Smooth muscle cell of bladder (primary cell): ENCODE measurements around the gene RFPL4A. TPM values are rescaled to one million over a fixed set of nuclear protein-coding genes. Genes with fewer than 3 reads are reported as not detected.

Source experiments
- total RNA-seq: library from RNA; depleted of rRNA; stranded (reverse); fragments of >200 nt; gene quantifications from 2 replicates; pipeline ENCODE4 v1.2.3, GENCODE V29; 2014

Gene RFPL4A
- not detected in 2 replicates for total RNA-seq

DNA sequence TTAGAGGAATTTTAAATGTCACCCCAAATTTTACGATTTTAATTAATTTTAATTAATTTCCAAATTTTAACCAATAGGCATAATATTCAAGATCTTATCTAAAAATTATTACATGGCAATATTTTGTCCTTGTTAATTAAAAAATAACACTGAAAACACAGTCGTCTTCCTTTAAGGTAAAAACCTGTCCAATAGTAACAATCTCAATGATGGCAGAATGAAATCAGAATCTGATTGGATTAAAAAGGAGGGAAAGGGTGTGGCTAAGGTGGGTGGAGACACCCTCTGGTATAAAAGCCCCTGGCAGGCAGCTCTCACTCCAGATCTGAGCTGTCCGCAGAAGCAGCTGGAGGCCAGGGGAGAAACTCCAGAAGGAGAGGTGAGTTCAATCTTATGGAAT is at the start of gene RFPL4A:
Gene RFPL4A, plus strand, starts transcription at position 301 of the 400 bp plus-strand sequence. CDS start 2,704 bp downstream, outside the sequence.

DNA sequence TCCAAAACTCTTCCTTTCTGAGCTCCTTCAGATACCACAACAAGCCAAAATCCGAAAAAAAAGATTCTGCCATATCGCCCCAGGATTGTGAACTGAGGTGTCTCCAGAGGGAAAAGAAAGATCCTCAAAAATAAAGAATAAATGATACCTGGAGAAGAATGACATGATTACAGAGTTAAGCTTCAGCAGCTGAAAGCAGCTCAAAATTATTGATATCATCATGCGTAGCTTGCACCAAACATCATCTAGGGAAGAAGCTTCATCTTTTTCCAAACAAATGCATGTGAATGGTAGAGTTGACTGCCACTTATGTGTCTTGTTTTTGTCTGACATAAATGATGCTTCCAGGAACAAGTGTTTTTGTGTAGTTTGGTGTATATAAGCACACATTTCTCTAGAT is 20.6 kb upstream of the RFPL4A start, which contains the start of gene NLRP9:
Gene NLRP9, minus strand, starts transcription at position 101 of the 400 bp plus-strand sequence. Its CDS starts 28 bp downstream, at position 73.

DNA sequence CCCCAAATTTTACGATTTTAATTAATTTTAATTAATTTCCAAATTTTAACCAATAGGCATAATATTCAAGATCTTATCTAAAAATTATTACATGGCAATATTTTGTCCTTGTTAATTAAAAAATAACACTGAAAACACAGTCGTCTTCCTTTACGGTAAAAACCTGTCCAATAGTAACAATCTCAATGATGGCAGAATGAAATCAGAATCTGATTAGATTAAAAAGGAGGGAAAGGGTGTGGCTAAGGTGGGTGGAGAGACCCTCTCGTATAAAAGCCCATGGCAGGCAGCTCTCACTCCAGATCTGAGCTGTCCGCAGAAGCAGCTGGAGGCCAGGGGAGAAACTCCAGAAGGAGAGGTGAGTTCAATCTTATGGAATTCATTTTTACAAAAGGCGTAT is 9.9 kb downstream of the RFPL4A start, which contains the start of gene RFPL4AL1:
Gene RFPL4AL1, plus strand, starts transcription at position 301 of the 400 bp plus-strand sequence. CDS start 2,687 bp downstream, outside the sequence.

Other genes starting within 250 kb of the RFPL4A start
- not detected in 2 replicates for gene SBK2, start 222.0 kb upstream of the RFPL4A start, total RNA-seq
- gene SBK3, start 213.6 kb upstream of the RFPL4A start, total RNA-seq = 0.09 TPM in 1 of 2 replicates, not detected in the other
- gene ZNF579, start 178.2 kb upstream of the RFPL4A start, total RNA-seq = 2.1 and 2.8 TPM in 2 replicates
- gene FIZ1, start 159.6 kb upstream of the RFPL4A start, total RNA-seq = 1.6 and 2.7 TPM in 2 replicates
- gene ZNF524, start 158.8 kb upstream of the RFPL4A start, total RNA-seq = 9.1 and 9.5 TPM in 2 replicates
- gene ZNF865, start 153.4 kb upstream of the RFPL4A start, total RNA-seq = 0.43 and 0.55 TPM in 2 replicates
- gene ZNF784, start 134.5 kb upstream of the RFPL4A start, total RNA-seq = 3.8 and 4.0 TPM in 2 replicates
- 4.4 and 5.4 TPM in 2 replicates for gene ZNF580, start 118.1 kb upstream of the RFPL4A start, total RNA-seq
- 23.9 and 25.7 TPM in 2 replicates for gene ZNF581, start 115.4 kb upstream of the RFPL4A start, total RNA-seq
- gene CCDC106, start 110.9 kb upstream of the RFPL4A start, total RNA-seq = 5.3 and 6.2 TPM in 2 replicates
- 76.8 and 86.0 TPM in 2 replicates for gene U2AF2, start 104.1 kb upstream of the RFPL4A start, total RNA-seq
- gene EPN1, start 83.9 kb upstream of the RFPL4A start, total RNA-seq = 27.3 and 35.7 TPM in 2 replicates
- not detected in 2 replicates for gene NLRP9, start 20.7 kb upstream of the RFPL4A start, total RNA-seq
- not detected in 2 replicates for gene RFPL4AL1, start 10.0 kb downstream of the RFPL4A start, total RNA-seq
- not detected in 2 replicates for gene NLRP11, start 72.9 kb downstream of the RFPL4A start, total RNA-seq
- not detected in 2 replicates for gene NLRP4, start 77.4 kb downstream of the RFPL4A start, total RNA-seq
- not detected in 2 replicates for gene NLRP13, start 173.2 kb downstream of the RFPL4A start, total RNA-seq
- not detected in 2 replicates for gene NLRP8, start 188.7 kb downstream of the RFPL4A start, total RNA-seq
- gene NLRP5, start 227.7 kb downstream of the RFPL4A start, total RNA-seq = not detected in 2 replicates